ENCODE data around the gene PFKP.
"Not testable (repeated sequence)": the region's sequence is repeated elsewhere in the genome, so short reads cannot be mapped to it uniquely, and the experiment has no call there.

The PFKP gene

GRCh38 chr10:3166496-3167290 lies 99.3 kb downstream of the PFKP start:
- DNase-seq: no peak

- DNase-seq: no peak
These were observed 100.4 kb downstream of the PFKP start for GRCh38 chr10:3167611-3168330.

- DNase-seq: no peak
These were observed 101.9 kb downstream of the PFKP start for GRCh38 chr10:3169271-3169670.

- no peak for DNase-seq
These were observed 102.3 kb downstream of the PFKP start for GRCh38 chr10:3169673-3170072.

GRCh38 chr10:3171488-3171887 lies 104.1 kb downstream of the PFKP start:
- DNase-seq: not testable (repeated sequence)

GRCh38 chr10:3172081-3172445 lies 104.7 kb downstream of the PFKP start:
- peak; percentile 60 for DNase-seq

- peak; percentile 99 for DNase-seq
These were observed 105.3 kb downstream of the PFKP start, which contains the start of gene PITRM1 for GRCh38 chr10:3172446-3173170. TSS of gene PITRM1 (minus strand) at chr10:3172782. CDS start at chr10:3172772, 10 bp downstream.

GRCh38 chr10:3173171-3173878 lies 106.0 kb downstream of the PFKP start:
- peak; percentile 89 for DNase-seq

GRCh38 chr10:3178042-3178441 lies 110.7 kb downstream of the PFKP start:
- no peak for DNase-seq

GRCh38 chr10:3179174-3179573 lies 111.8 kb downstream of the PFKP start:
- DNase-seq: no peak

GRCh38 chr10:3180355-3181025 lies 113.1 kb downstream of the PFKP start:
- no peak for DNase-seq

- no peak for DNase-seq
These were observed 118.0 kb downstream of the PFKP start for GRCh38 chr10:3185386-3185785.

GRCh38 chr10:3186368-3186767 lies 119.0 kb downstream of the PFKP start:
- DNase-seq: peak; percentile 70
